Right lobe of liver (tissue), 4 donors: Measurements from ENCODE around the gene SOX30.

Source experiments
- CTCF ChIP-seq, 4 donors: fragments of 200-600 bp in 3 of 4; fragments of 450-650 bp in 1 of 4; IDR thresholded peaks; one replicate each; pipeline versions ENCODE4 v1.5.1 to v1.8.0; 2016 to 2022; ENCODE audit warnings: antibody characterized with exemption in 4 of 4, mild to moderate bottlenecking in 2 of 4
- POLR2A ChIP-seq: fragments of 450-650 bp; IDR thresholded peaks from one replicate; pipeline ENCODE4 v1.6.1; 2017; ENCODE audit warnings: antibody characterized with exemption, mild to moderate bottlenecking
- donor health status: DM: no; HTN: no; CAD: no.
- donor health status: DM: no; HTN: no; CAD: no.
- donor health status: DM: no; HTN: yes; CAD: no.

GRCh38 chr5:157578079-157578780, 74.0 kb downstream of the SOX30 start:
- TF ChIP-seq CTCF (IDR thresholded peaks at IDR 0.05) (no peak), POLR2A (no peak)
